Measurements from ENCODE around the gene TBCD. TPM values are rescaled to one million over a fixed set of nuclear protein-coding genes. Genes with fewer than 3 reads are reported as not detected.
A peak's percentile ranks its signal among the peaks of the same experiment; 100 is the strongest.

The TBCD gene
- total and polyA plus RNA-seq, 9 of the 15 experiments (the other 6 are each of a cell fraction or from before 2014, with no cell fraction given), result 8.9 to 98.5 (median 28.0) TPM

DNA sequence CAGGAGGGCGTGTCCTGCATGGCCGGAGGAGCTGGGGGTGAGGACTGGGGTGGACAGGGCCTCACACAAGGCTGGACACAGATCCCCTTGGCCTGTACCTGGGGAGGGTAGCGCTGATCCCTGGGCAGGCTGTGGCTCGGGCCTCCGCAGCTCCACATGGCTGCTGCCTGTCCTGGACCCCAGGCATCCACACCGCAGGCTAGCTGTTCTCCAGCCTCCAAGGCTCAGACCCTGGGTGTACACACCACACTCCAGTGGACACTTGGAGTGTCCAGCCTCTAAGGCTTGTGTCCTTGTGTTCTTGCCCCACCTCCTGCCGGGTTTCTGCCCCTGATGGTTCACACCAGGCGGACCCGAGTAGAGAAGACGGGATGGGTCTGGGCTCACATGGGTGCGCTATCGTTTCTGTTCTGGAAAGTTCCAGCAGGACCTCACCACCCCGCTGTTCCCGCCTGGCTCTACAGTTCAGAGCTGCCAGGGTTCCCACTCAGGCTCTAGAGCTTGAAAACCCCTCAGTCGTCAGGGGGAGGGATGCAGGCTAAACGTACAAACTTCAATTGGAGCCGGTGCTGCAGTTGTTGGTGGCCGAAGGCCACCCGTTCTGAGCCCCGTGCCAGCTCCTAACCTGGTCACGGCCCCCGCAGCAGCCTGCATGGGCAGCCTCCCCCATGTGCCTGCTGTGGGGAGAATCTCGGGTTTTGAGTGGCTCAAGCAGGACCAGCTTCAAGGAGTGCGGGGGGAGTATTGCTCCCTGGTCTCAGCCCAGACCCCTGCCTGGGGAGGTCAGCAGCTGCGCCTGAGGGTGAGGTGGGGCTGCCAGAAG is 42.0 kb upstream of the TBCD start:
- H3K27me3 ChIP-seq (ENCODE audit: control insufficient read depth in 2 of 2, insufficient read depth in 2 of 2, low read length in 2 of 2), result peaks cover 0 to 7% of the 10 kb centered on the region in 2 experiments; a peak in 2 of 5 replicates
- ChIA-PET CTCF (ENCODE audit: low intra/inter-chr PET ratio) (no interaction called here), POLR2A (interaction anchor here (0.6 to 1.1 kb wide), 3 partner anchors 15 to 23 kb away, joined by 3 to 4 read pairs (median 3); no protein-coding TSS in a partner anchor)
- no peaks in the 10 kb centered on the region for H3K9me3 ChIP-seq (replicated peaks; ENCODE audit: control insufficient read depth, insufficient read depth, low read depth, low read length)
- H3K4me3 ChIP-seq, result no peak overlapping the region
- H2AFZ ChIP-seq (ENCODE audit: low read depth, low read length), result peak overlapping the region; percentile 66
- TF ChIP-seq, protein P1, sequence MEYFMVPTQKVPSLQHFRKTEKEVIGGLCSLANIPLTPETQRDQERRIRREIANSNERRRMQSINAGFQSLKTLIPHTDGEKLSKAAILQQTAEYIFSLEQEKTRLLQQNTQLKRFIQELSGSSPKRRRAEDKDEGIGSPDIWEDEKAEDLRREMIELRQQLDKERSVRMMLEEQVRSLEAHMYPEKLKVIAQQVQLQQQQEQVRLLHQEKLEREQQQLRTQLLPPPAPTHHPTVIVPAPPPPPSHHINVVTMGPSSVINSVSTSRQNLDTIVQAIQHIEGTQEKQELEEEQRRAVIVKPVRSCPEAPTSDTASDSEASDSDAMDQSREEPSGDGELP (CRISPR knock-in tag; IDR thresholded peaks at IDR 0.05; ENCODE audit: borderline replicate concordance), result 0 out of 2 replicates have a peak, but pooled peaks have one; percentile 17
- TF ChIP-seq MTA2 (IDR thresholded peaks at IDR 0.05; ENCODE audit: low read depth), result no peak
- H3K4me2 ChIP-seq (ENCODE audit: insufficient read depth, low read length), result no peak overlapping the region
- no peak for FAIRE-seq
- H4K20me1 ChIP-seq (replicated peaks; ENCODE audit: control insufficient read depth, insufficient read depth, low read length), result no peaks in the 10 kb centered on the region
- H3K27ac ChIP-seq (ENCODE audit: extremely low read depth, low read depth, low read length), result no peak overlapping the region
- no TSS peak for BruUV-seq (replicated peaks)
- ATAC-seq, result no peak; the same call in 2 of the 3 replicates
- no peaks in the 10 kb centered on the region for H3K9me1 ChIP-seq (ENCODE audit: control insufficient read depth, insufficient read depth, low read length)
- intact Hi-C loops (cut with micrococcal nuclease) (no loop called here), in situ Hi-C loops (cut with MboI) (no loop called here)
- H3K79me2 ChIP-seq (ENCODE audit: control insufficient read depth, insufficient read depth, low read length), result no peaks in the 10 kb centered on the region
- 62% methylated on average over 22 of the region's 25 CpGs for WGBS (ENCODE audit: insufficient coverage, low coverage, missing lambda C conversion rate)
- H3K9ac ChIP-seq (ENCODE audit: insufficient read depth in 1 of 2, low read depth in 2 of 2, low read length in 2 of 2), result peak overlapping the region in 1 of 2 experiments; percentile 68; a peak in 2 of 4 replicates
- DNase-seq (ENCODE audit: extremely low read depth in 1 of 4, low spot score in 3 of 4), result no peak
- peaks cover 0 to 39% of the 10 kb centered on the region in 2 experiments; a peak in 2 of 5 replicates for H3K4me1 ChIP-seq (replicated peaks in 1 of 2; ENCODE audit: control insufficient read depth in 2 of 2, insufficient read depth in 2 of 2, low read length in 2 of 2)
- no peaks in the 10 kb centered on the region for H3K36me3 ChIP-seq (ENCODE audit: control insufficient read depth, insufficient read depth, low read length)
